GM21619 (cell line): ENCODE data around the gene EDARADD.

ENCODE experiments used
- ATAC-seq: cut with Tn5 transposase; IDR thresholded peaks from one replicate; pipeline ENCODE4 v1.9.1; 2021; ENCODE audit not compliant: unreplicated experiment

The EDARADD gene

GRCh38 chr1:236391008-236391407, 3.1 kb upstream of the EDARADD start:
- ATAC-seq = no peak

- no peak for ATAC-seq
Observed at GRCh38 chr1:236392182-236392581, 1.9 kb upstream of the EDARADD start.

- no peak for ATAC-seq
Observed at GRCh38 chr1:236394879-236395229, 768 bp downstream of the EDARADD start.

GRCh38 chr1:236395230-236395946, 1.3 kb downstream of the EDARADD start:
- ATAC-seq = no peak

- no peak for ATAC-seq
Observed at GRCh38 chr1:236395947-236396664, 2.0 kb downstream of the EDARADD start.

- no peak for ATAC-seq
Observed at GRCh38 chr1:236396665-236397043, 2.6 kb downstream of the EDARADD start.

GRCh38 chr1:236397173-236397759, 3.2 kb downstream of the EDARADD start:
- ATAC-seq = no peak

GRCh38 chr1:236398538-236398937, 4.5 kb downstream of the EDARADD start:
- ATAC-seq = no peak

- ATAC-seq = no peak
Observed at GRCh38 chr1:236400061-236400603, 6.0 kb downstream of the EDARADD start.

- no peak for ATAC-seq
Observed at GRCh38 chr1:236401698-236402097, 7.6 kb downstream of the EDARADD start.

GRCh38 chr1:236403905-236404696, 10.0 kb downstream of the EDARADD start:
- ATAC-seq = no peak

- no peak for ATAC-seq
Observed at GRCh38 chr1:236407059-236407458, 13.0 kb downstream of the EDARADD start.

GRCh38 chr1:236413688-236414087, 19.6 kb downstream of the EDARADD start:
- no peak for ATAC-seq

- no peak for ATAC-seq
Observed at GRCh38 chr1:236416165-236416564, 22.1 kb downstream of the EDARADD start.

GRCh38 chr1:236417336-236417735, 23.2 kb downstream of the EDARADD start:
- no peak for ATAC-seq

- ATAC-seq = no peak
Observed at GRCh38 chr1:236419502-236419901, 25.4 kb downstream of the EDARADD start.

- ATAC-seq = no peak
Observed at GRCh38 chr1:236421022-236421421, 26.9 kb downstream of the EDARADD start.

GRCh38 chr1:236421850-236422516, 27.9 kb downstream of the EDARADD start:
- no peak for ATAC-seq

GRCh38 chr1:236422517-236422876, 28.4 kb downstream of the EDARADD start:
- ATAC-seq = no peak

- ATAC-seq = peak; percentile 94
Observed at GRCh38 chr1:236425031-236425663, 31.1 kb downstream of the EDARADD start.
